Fibroblast of lung (primary cell): ENCODE data around the gene MGAT4C.

ENCODE experiments used
- EZH2 ChIP-seq: IDR thresholded peaks from 2 replicates; pipeline ENCODE4 v1.5.1; 2012; ENCODE audit warnings: low read length, control low read depth, mild to moderate bottlenecking; ENCODE audit errors: missing control alignments
- TF ChIP-seq, protein P1 (sequence below), 2 donors: IDR thresholded peaks in 1 of 2; conservative IDR thresholded peaks in 1 of 2; 1 replicate in 1 of 2; 2 replicates in 1 of 2; pipeline ENCODE4 v1.5.1; 2011 to 2012; ENCODE audit warnings: low read length in 2 of 2, control low read depth in 1 of 2, inconsistent platforms in 1 of 2, low read depth in 1 of 2, mild to moderate bottlenecking in 1 of 2

GRCh38 chr12:85956081-85956480 is 300.1 kb downstream of the MGAT4C start:
- TF ChIP-seq, protein P1, sequence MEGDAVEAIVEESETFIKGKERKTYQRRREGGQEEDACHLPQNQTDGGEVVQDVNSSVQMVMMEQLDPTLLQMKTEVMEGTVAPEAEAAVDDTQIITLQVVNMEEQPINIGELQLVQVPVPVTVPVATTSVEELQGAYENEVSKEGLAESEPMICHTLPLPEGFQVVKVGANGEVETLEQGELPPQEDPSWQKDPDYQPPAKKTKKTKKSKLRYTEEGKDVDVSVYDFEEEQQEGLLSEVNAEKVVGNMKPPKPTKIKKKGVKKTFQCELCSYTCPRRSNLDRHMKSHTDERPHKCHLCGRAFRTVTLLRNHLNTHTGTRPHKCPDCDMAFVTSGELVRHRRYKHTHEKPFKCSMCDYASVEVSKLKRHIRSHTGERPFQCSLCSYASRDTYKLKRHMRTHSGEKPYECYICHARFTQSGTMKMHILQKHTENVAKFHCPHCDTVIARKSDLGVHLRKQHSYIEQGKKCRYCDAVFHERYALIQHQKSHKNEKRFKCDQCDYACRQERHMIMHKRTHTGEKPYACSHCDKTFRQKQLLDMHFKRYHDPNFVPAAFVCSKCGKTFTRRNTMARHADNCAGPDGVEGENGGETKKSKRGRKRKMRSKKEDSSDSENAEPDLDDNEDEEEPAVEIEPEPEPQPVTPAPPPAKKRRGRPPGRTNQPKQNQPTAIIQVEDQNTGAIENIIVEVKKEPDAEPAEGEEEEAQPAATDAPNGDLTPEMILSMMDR (conservative IDR thresholded peaks at IDR 0.05 in 1 of 2, IDR thresholded peaks at IDR 0.05 in 1 of 2; ENCODE audit: low read depth in 1 of 2, low read length in 2 of 2): no peak
- TF ChIP-seq EZH2: no peak
